AG04449 (cell line): ENCODE results near the gene PTPRJ.

Experiments used
- CTCF ChIA-PET: fragments of 350-600 bp; formaldehyde crosslinking; extraction: SDS; loops from one replicate; lab custom pipeline; 2021; ENCODE audit warnings: antibody characterized with exemption; lab: Yijun Ruan, JAX
- POLR2A ChIA-PET: fragments of 400-600, 350-600 bp; formaldehyde crosslinking; extraction: SDS; loops from one replicate; lab custom pipeline; 2020; ENCODE audit warnings: antibody characterized with exemption, inconsistent platforms; lab: Yijun Ruan, JAX
- DNase-seq: peaks from one replicate; pipeline ENCODE4 v3.0.0-alpha.2; 2010; ENCODE audit warnings: low read depth, low spot score
- H3K4me3 ChIP-seq: 2 replicates; pipeline ENCODE4 v1.5.1; 2011; ENCODE audit warnings: low read depth, mild to moderate bottlenecking, control low read depth, low read length
- CTCF ChIP-seq: IDR thresholded peaks from one replicate; pipeline ENCODE4 v1.5.1; 2011; ENCODE audit warnings: mild to moderate bottlenecking, moderate library complexity, low read length, control low read depth, inconsistent platforms; ENCODE audit not compliant: insufficient read depth; ENCODE audit errors: missing control alignments

Gene PTPRJ

GRCh38 chr11:48114740-48115139 is 134.4 kb downstream of the PTPRJ start:
- no peak overlapping the region for H3K4me3 ChIP-seq
- CTCF ChIA-PET = interaction anchor here (15.8 kb wide), 1 partner anchor 178 kb away, joined by 591 read pairs; no protein-coding TSS in a partner anchor
- DNase-seq = no peak
- no peak for TF ChIP-seq CTCF
- POLR2A ChIA-PET = no interaction called here

GRCh38 chr11:48116437-48117228 is 136.3 kb downstream of the PTPRJ start:
- no peak overlapping the region for H3K4me3 ChIP-seq
- ChIA-PET POLR2A (no interaction called here), CTCF (interaction anchor here (0.6 to 15.8 kb wide), 4 partner anchors 9 to 193 kb away, joined by 3 to 591 read pairs (median 3); no protein-coding TSS in a partner anchor)
- no peak for DNase-seq
- peak; percentile 23 for TF ChIP-seq CTCF

GRCh38 chr11:48122246-48122645 is 141.9 kb downstream of the PTPRJ start:
- POLR2A ChIA-PET = no interaction called here
- CTCF ChIA-PET = interaction anchor here (1.0 to 4.6 kb wide), 3 partner anchors 13 to 190 kb away, joined by 3 to 46 read pairs (median 4); no protein-coding TSS in a partner anchor
- TF ChIP-seq CTCF = no peak

GRCh38 chr11:48122656-48123055 is 142.3 kb downstream of the PTPRJ start:
- ChIA-PET CTCF (interaction anchor here (1.2 to 4.6 kb wide), 2 partner anchors 13 to 188 kb away, joined by 3 to 46 read pairs; no protein-coding TSS in a partner anchor), POLR2A (no interaction called here)
- H3K4me3 ChIP-seq = no peak overlapping the region
- TF ChIP-seq CTCF = no peak
- no peak for DNase-seq

More at GRCh38 chr11:48122246-48122645, 141.9 kb downstream of the PTPRJ start:
- H3K4me3 ChIP-seq = no peak overlapping the region
- DNase-seq = no peak

GRCh38 chr11:48123254-48123875 is 143.0 kb downstream of the PTPRJ start:
- ChIA-PET CTCF (interaction anchor here (1.5 to 4.6 kb wide), 2 partner anchors 14 kb away, joined by 6 to 46 read pairs; no protein-coding TSS in a partner anchor), POLR2A (no interaction called here)
- H3K4me3 ChIP-seq = no peak overlapping the region
- no peak for DNase-seq
- no peak for TF ChIP-seq CTCF
